D721Med (cell line): ENCODE data around the gene TMEM9.

Experiments
- DNase-seq: peaks from one replicate; pipeline ENCODE4 v3.0.0; 2011; ENCODE audit warnings: low spot score; ENCODE audit not compliant: insufficient read length
- FAIRE-seq: peaks from 2 replicates; lab custom pipeline; 2011; peaks lifted over from hg19 to GRCh38; lab: Jason Lieb, UNC
- TF ChIP-seq, protein P1 (sequence below): IDR thresholded peaks from 2 replicates; pipeline ENCODE4 v1.5.1; 2012; ENCODE audit warnings: mild to moderate bottlenecking, control low read depth; ENCODE audit not compliant: insufficient read depth; ENCODE audit errors: missing control alignments

TMEM9 gene

DNA sequence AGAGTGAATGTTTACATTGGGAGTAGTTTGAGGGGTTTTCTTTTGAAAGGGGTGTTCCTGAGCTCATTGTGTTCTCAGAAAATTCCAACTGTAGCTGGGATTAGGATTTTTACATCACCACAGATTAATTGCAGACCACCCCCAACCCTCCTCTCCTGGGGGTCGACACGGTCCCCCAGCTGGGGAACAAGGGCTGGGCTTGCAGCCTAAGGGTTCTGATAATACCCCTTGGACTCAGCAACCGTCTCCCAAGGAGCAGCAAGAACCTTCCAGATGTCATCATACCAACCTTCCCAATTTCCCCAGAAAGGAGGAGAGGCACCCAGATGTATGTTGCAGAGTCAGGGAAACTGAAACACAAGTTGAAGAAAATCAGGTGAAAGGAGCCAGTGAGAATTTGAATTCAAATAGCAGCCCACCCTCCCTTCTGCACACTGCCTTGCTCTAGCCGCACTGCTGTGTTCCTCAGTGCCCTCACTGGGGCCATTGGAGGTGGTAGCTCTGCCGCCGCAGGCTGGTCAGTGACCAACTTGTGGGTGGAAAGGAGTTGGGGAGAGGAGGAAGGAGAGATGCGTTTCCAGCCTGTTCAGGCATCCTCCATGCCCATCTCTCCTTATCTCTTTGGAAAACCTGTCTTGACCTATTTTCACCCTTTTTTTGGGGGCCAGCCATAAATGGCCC is 21.7 kb upstream of the TMEM9 start:
- FAIRE-seq (no peak), DNase-seq (no peak)
- TF ChIP-seq, protein P1, sequence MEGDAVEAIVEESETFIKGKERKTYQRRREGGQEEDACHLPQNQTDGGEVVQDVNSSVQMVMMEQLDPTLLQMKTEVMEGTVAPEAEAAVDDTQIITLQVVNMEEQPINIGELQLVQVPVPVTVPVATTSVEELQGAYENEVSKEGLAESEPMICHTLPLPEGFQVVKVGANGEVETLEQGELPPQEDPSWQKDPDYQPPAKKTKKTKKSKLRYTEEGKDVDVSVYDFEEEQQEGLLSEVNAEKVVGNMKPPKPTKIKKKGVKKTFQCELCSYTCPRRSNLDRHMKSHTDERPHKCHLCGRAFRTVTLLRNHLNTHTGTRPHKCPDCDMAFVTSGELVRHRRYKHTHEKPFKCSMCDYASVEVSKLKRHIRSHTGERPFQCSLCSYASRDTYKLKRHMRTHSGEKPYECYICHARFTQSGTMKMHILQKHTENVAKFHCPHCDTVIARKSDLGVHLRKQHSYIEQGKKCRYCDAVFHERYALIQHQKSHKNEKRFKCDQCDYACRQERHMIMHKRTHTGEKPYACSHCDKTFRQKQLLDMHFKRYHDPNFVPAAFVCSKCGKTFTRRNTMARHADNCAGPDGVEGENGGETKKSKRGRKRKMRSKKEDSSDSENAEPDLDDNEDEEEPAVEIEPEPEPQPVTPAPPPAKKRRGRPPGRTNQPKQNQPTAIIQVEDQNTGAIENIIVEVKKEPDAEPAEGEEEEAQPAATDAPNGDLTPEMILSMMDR, result no peak

DNA sequence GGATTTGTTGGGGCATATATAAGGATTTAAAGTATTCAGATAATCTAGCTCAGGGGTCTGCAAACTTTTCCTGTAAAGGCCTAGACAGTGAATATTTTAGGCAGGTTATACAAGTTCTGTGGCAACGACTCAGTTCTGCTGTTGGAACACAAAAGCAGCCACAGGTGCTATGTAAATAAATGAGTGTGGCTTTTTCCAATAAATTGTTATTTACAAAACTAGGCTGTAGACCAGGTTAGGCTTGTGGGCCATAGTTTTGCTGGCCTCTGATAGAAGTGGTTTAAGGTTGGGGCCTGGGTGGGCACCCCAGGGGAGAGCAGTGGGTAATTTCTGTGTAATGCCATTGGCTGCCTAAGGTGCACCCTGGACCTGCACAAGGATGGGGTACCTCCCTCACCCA is 19.5 kb upstream of the TMEM9 start:
- TF ChIP-seq, protein P1, result no peak
- DNase-seq (no peak), FAIRE-seq (no peak)

- TF ChIP-seq, protein P1, result no peak
- no peak for DNase-seq
- no peak for FAIRE-seq
Observed at GRCh38 chr1:201172999-201173610, 18.8 kb upstream of the TMEM9 start.

DNA sequence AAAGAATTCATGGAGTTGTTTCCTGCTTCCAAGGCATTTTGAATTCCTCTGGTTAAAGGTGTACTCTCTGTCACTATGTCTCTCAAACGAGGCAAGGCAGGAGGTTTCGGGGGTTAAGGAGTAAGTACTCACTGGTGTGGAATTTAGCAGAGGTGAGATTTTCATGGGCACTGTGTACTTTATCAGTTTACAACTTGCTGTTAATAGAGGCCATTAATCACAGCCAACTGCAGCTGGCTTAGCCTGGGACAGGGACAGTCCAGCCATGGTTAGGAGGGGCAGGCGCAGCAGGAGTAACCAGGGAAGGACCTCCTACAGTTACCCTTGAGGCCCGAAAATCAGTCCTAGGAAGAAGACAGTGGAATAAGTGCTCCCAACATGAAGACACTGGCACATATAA is 18.1 kb upstream of the TMEM9 start:
- FAIRE-seq (no peak), DNase-seq (no peak)
- TF ChIP-seq, protein P1, result no peak

- TF ChIP-seq, protein P1, result peak; percentile 8
- peak; percentile 83 for DNase-seq
- FAIRE-seq, result peak; percentile 87
Observed at GRCh38 chr1:201171063-201172036, 17.1 kb upstream of the TMEM9 start.

GRCh38 chr1:201170533-201171062 is 16.3 kb upstream of the TMEM9 start:
- DNase-seq (peak; percentile 90), FAIRE-seq (peak; percentile 46)
- TF ChIP-seq, protein P1, result no peak
